Endothelial cell (in vitro differentiated cells): ENCODE data around the gene ZBTB1. TPM values are rescaled to one million over a fixed set of nuclear protein-coding genes. Genes with fewer than 3 reads are reported as not detected.

Experiments
- DNase-seq: peaks from one replicate; pipeline ENCODE4 v3.0.0; 2021; ENCODE audit warnings: low spot score
- H3K27ac Mint-ChIP-seq: one replicate; pipeline ENCODE4 v1.8.0; 2021; ENCODE audit warnings: mixed read lengths, inconsistent platforms; ENCODE audit not compliant: unreplicated experiment
- H3K27me3 Mint-ChIP-seq: one replicate; pipeline ENCODE4 v1.8.0; 2021; ENCODE audit warnings: mild to moderate bottlenecking, moderate library complexity, mixed read lengths, inconsistent platforms; ENCODE audit not compliant: unreplicated experiment
- H3K36me3 Mint-ChIP-seq: one replicate; pipeline ENCODE4 v1.8.0; 2021; ENCODE audit warnings: mild to moderate bottlenecking, low read depth, mixed read lengths, inconsistent platforms; ENCODE audit not compliant: unreplicated experiment
- H3K4me1 Mint-ChIP-seq: one replicate; pipeline ENCODE4 v1.8.0; 2021; ENCODE audit warnings: mild to moderate bottlenecking, mixed read lengths, inconsistent platforms; ENCODE audit not compliant: unreplicated experiment
- H3K4me3 Mint-ChIP-seq: one replicate; pipeline ENCODE4 v1.8.0; 2021; ENCODE audit warnings: mild to moderate bottlenecking, mixed read lengths, inconsistent platforms; ENCODE audit not compliant: unreplicated experiment
- H3K9me3 Mint-ChIP-seq: one replicate; pipeline ENCODE4 v1.8.0; 2021; ENCODE audit warnings: mixed read lengths, inconsistent platforms; ENCODE audit not compliant: unreplicated experiment
- total RNA-seq: library from RNA; stranded (reverse); fragmentation: NEBNext Ultra II Directional; extraction: Animal tissue kit (Norgen Biotek cat#: 25700); gene quantifications from one replicate; pipeline ENCODE4 v1.2.1, GENCODE V29; 2021; ENCODE audit not compliant: unreplicated experiment
- TF ChIP-seq, protein P1 (sequence below): fragments of 200-600 bp; sonication (generic); IDR thresholded peaks from one replicate; pipeline ENCODE4 v1.5.0; 2021; ENCODE audit warnings: antibody characterized with exemption; ENCODE audit not compliant: unreplicated experiment

Gene ZBTB1
- total RNA-seq, 1 donor from 2014 or later: 57.8 TPM

GRCh38 chr14:64502887-64503433, 1.6 kb upstream of the ZBTB1 start:
- Mint-ChIP-seq H3K27ac (peak overlapping the region; percentile 96), H3K4me1 (peaks cover 36% of the 10 kb centered on the region), H3K36me3 (peaks cover 10% of the 10 kb centered on the region), H3K9me3 (no peaks in the 10 kb centered on the region), H3K4me3 (peak overlapping the region; percentile 99), H3K27me3 (peaks cover 15% of the 10 kb centered on the region)
- no peak for DNase-seq
- TF ChIP-seq, protein P1, sequence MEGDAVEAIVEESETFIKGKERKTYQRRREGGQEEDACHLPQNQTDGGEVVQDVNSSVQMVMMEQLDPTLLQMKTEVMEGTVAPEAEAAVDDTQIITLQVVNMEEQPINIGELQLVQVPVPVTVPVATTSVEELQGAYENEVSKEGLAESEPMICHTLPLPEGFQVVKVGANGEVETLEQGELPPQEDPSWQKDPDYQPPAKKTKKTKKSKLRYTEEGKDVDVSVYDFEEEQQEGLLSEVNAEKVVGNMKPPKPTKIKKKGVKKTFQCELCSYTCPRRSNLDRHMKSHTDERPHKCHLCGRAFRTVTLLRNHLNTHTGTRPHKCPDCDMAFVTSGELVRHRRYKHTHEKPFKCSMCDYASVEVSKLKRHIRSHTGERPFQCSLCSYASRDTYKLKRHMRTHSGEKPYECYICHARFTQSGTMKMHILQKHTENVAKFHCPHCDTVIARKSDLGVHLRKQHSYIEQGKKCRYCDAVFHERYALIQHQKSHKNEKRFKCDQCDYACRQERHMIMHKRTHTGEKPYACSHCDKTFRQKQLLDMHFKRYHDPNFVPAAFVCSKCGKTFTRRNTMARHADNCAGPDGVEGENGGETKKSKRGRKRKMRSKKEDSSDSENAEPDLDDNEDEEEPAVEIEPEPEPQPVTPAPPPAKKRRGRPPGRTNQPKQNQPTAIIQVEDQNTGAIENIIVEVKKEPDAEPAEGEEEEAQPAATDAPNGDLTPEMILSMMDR: no peak

DNA sequence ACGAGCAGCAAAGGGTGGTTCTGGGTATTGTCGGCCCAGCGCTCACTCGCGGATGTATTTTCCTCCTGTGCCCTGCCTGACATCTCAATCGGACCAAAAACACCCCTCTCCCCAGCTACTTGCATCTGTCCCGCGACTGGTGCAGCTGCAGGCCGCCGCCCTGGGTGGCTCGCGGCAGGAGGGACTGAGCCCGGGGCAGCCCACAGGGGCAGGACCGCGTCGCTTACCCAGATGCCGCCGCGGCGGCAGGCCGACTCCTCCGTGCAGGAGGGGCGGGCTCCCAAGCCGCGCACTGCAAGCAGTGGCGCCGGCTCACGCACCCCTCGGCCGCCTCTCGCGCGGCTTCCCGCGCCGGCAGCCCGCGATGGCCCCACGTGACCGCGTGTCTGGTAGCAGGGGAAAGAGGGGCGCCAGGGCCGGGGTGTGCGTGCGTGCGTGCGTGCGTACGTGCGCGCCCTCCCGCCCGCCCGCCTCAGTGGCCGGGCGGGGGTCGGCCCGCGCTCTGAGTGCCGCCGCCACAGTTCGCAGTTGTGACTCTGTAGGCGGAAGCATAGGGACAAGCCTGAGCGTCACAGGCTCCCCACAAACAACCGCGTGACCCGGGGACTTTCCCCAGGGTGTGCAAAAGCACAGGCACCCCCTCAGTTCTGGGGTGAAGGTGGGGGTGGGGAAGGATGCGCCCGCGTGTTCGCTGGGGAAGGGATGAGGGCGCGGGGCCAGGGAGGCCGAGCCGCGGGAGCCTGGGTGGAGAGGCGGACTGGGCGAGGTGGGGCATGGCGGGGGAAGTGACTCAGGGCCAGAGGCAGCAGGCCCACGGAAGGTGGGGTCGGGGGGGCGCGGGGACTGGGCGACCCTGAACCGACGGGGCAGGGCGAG, 898 bp upstream of the ZBTB1 start, which contains the start of gene ZBTB25:
ZBTB25 (minus strand) TSS at position 405 of the 876 bp plus-strand sequence. CDS start 13,305 bp downstream, outside the sequence.
- TF ChIP-seq, protein P1: no peak
- no peaks in the 10 kb centered on the region for H3K9me3 Mint-ChIP-seq
- H3K4me1 Mint-ChIP-seq: peaks cover 42% of the 10 kb centered on the region
- H3K4me3 Mint-ChIP-seq: peak within 1 kb of the TSS; percentile 99
- DNase-seq: peak; percentile 89
- H3K27ac Mint-ChIP-seq: peak within 1 kb of the TSS; percentile 96
- H3K27me3 Mint-ChIP-seq: peaks cover 15% of the 10 kb centered on the region
- peaks cover 10% of the 10 kb centered on the region for H3K36me3 Mint-ChIP-seq

DNA sequence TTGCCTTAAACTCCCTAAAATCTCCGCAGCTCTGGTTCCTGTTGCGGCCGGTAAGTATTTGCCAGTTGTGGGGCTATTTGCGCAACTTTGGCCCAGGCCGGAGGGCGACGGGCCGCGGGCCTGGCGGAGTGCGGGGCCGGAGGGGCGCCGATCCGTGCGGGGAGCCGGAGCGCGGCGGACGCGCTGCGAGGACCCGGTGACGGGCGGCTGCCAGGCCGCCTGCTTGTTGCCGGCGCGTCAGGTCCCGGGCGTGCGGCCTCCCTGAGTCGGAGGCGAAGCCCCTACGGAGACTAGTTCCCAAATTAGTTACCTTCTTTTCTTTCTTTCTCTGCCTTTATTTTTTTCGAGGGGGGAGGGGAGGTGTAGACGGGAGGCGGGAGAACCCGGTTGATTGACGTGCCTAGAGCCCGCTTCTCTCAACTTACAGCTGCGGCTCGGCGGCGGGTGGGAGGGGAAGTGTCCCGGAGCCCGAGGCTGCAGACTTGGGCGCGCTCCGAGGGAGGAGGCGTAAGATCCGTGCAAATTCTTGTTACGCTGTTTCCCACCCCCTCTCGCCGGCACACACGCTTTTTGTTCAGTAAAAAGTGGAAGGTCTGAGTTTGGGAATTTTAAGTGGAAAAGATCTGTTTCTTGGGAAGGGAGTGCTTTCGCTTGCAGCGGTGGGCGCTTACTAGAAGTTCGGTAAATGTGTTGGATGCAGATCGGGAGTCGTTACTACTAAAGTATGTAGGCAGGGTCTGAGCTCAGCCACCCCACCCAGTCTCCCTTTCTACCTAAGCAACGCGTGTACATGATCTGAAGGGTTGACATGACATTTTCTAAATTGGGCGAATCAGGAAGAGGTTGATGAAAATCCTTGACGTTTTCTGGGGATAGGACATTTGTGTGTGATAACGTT, 576 bp downstream of the ZBTB1 start:
- peak overlapping the region; percentile 97 for H3K4me3 Mint-ChIP-seq
- peak overlapping the region; percentile 97 for H3K27ac Mint-ChIP-seq
- no peaks in the 10 kb centered on the region for H3K9me3 Mint-ChIP-seq
- H3K4me1 Mint-ChIP-seq: peaks cover 49% of the 10 kb centered on the region
- DNase-seq: peak; percentile 72
- H3K27me3 Mint-ChIP-seq: peaks cover 15% of the 10 kb centered on the region
- TF ChIP-seq, protein P1: no peak
- H3K36me3 Mint-ChIP-seq: peaks cover 10% of the 10 kb centered on the region

GRCh38 chr14:64506721-64507120, 2.2 kb downstream of the ZBTB1 start:
- H3K36me3 Mint-ChIP-seq: peaks cover 10% of the 10 kb centered on the region
- DNase-seq: no peak
- peaks cover 62% of the 10 kb centered on the region for H3K4me1 Mint-ChIP-seq
- peaks cover 15% of the 10 kb centered on the region for H3K27me3 Mint-ChIP-seq
- H3K9me3 Mint-ChIP-seq: no peaks in the 10 kb centered on the region
- TF ChIP-seq, protein P1: no peak
- no peak overlapping the region for H3K27ac Mint-ChIP-seq
- peak overlapping the region; percentile 97 for H3K4me3 Mint-ChIP-seq
